ENCODE measurements around the gene CASZ1. TPM values are rescaled to one million over a fixed set of nuclear protein-coding genes. Genes with fewer than 3 reads are reported as not detected.

CASZ1 gene
- total and polyA plus RNA-seq, 2 experiments from 2014 or later = 6.2 to 6.7 TPM

- Histone ChIP-seq H3K79me2 (replicated peaks; ENCODE audit: insufficient read depth) (no peaks in the 10 kb centered on the region), H3K4me2 (no peak overlapping the region), H4K20me1 (replicated peaks; ENCODE audit: insufficient read depth) (no peaks in the 10 kb centered on the region), H3K27ac (ENCODE audit: low read depth) (no peak overlapping the region), H3K36me3 (ENCODE audit: insufficient read depth) (no peaks in the 10 kb centered on the region), H3K4me1 (ENCODE audit: insufficient read depth) (peaks cover 5% of the 10 kb centered on the region), H3K4me3 (no peak overlapping the region), H3K27me3 (ENCODE audit: insufficient read depth) (peaks cover 25% of the 10 kb centered on the region), H3K9me2 (ENCODE audit: insufficient read depth) (no peaks in the 10 kb centered on the region), H3F3A (replicated peaks; ENCODE audit: low read depth) (peaks cover 11% of the 10 kb centered on the region), H2AFZ (no peak overlapping the region; the same call in 1 of the 2 replicates)
- DNase-seq (ENCODE audit: low spot score) = no peak
- Mint-ChIP-seq H3K36me3 (ENCODE audit: low read depth) (peaks cover 3% of the 10 kb centered on the region; the same call in 1 of the 3 replicates), H3K9me3 (no peaks in the 10 kb centered on the region), H3K4me3 (no peak overlapping the region; the same call in 2 of the 3 replicates), H3K4me1 (peaks cover 7% of the 10 kb centered on the region), H3K27ac (no peak overlapping the region), H3K27me3 (ENCODE audit: insufficient read depth, low read depth, poor library complexity) (peaks cover 14% of the 10 kb centered on the region)
- no peak for TF ChIP-seq REST (IDR thresholded peaks at IDR 0.05; ENCODE audit: unreplicated experiment)
- no peak for TF ChIP-seq ZNF462 (CRISPR knock-in tag; IDR thresholded peaks at IDR 0.05)
- TF ChIP-seq CTCF (conservative IDR thresholded peaks at IDR 0.05; ENCODE audit: low read depth in 2 of 2) = no peak
- TF ChIP-seq EZH2 (IDR thresholded peaks at IDR 0.05; ENCODE audit: low read depth, unreplicated experiment) = no peak
- TF ChIP-seq NANOG (IDR thresholded peaks at IDR 0.05; ENCODE audit: borderline replicate concordance) = no peak
- TF ChIP-seq EZH2phosphoT487 (IDR thresholded peaks at IDR 0.05; ENCODE audit: unreplicated experiment) = no peak
- no peak for TF ChIP-seq ZNF331 (CRISPR knock-in tag; IDR thresholded peaks at IDR 0.05; ENCODE audit: low read depth)
- no peak for TF ChIP-seq POLR2AphosphoS5 (IDR thresholded peaks at IDR 0.05; ENCODE audit: low read depth)
- ATAC-seq = no peak
Measured at GRCh38 chr1:10642403-10643080, 153.9 kb downstream of the CASZ1 start.
